Renal cortex interstitium (tissue), 11 donors: ENCODE results near the gene LRIG1. TPM values are rescaled to one million over a fixed set of nuclear protein-coding genes. Genes with fewer than 3 reads are reported as not detected.

Source experiments
- DNase-seq, 11 donors: peaks; one replicate each; pipeline ENCODE4 v3.0.0-alpha.2; 2013; ENCODE audit warnings: low read depth in 9 of 11, low spot score in 4 of 11; ENCODE audit errors: extremely low read depth in 1 of 11
- polyA plus RNA-seq, 3 donors: library from polyadenylated mRNA; unstranded; fragments of 120-200 nt; gene quantifications; one replicate each; pipeline ENCODE4 v1.2.1, GENCODE V29; 2013; ENCODE audit not compliant: insufficient read length in 3 of 3

The LRIG1 gene
- polyA plus RNA-seq, 3 donors: 22.2 to 24.3 (median 23.7) TPM

- DNase-seq: no peak
Measured at GRCh38 chr3:66383998-66384745, 116.7 kb downstream of the LRIG1 start.

- DNase-seq: no peak
Measured at GRCh38 chr3:66383023-66383422, 117.8 kb downstream of the LRIG1 start.

GRCh38 chr3:66382142-66382541 is 118.7 kb downstream of the LRIG1 start:
- no peak for DNase-seq

GRCh38 chr3:66381626-66382025 is 119.2 kb downstream of the LRIG1 start:
- no peak for DNase-seq

GRCh38 chr3:66380200-66380932 is 120.5 kb downstream of the LRIG1 start:
- DNase-seq: no peak

- DNase-seq: no peak
Measured at GRCh38 chr3:66379565-66379964, 121.3 kb downstream of the LRIG1 start.

GRCh38 chr3:66378256-66378655 is 122.6 kb downstream of the LRIG1 start:
- DNase-seq: no peak

GRCh38 chr3:66377800-66378199 is 123.0 kb downstream of the LRIG1 start:
- DNase-seq: no peak

- no peak for DNase-seq
Measured at GRCh38 chr3:66376568-66376967, 124.3 kb downstream of the LRIG1 start.

GRCh38 chr3:66372681-66373350 is 128.0 kb downstream of the LRIG1 start:
- no peak for DNase-seq

- DNase-seq: no peak
Measured at GRCh38 chr3:66371432-66371831, 129.4 kb downstream of the LRIG1 start.

- no peak for DNase-seq
Measured at GRCh38 chr3:66370179-66370578, 130.6 kb downstream of the LRIG1 start.

- DNase-seq: no peak
Measured at GRCh38 chr3:66367979-66368378, 132.8 kb downstream of the LRIG1 start.

GRCh38 chr3:66366747-66367146 is 134.1 kb downstream of the LRIG1 start:
- no peak for DNase-seq

- DNase-seq: no peak
Measured at GRCh38 chr3:66365080-66365479, 135.7 kb downstream of the LRIG1 start.

GRCh38 chr3:66363148-66363547 is 137.7 kb downstream of the LRIG1 start:
- DNase-seq: peak in 2 of 11 donors; percentile 26 to 27

- no peak for DNase-seq
Measured at GRCh38 chr3:66362541-66362941, 138.3 kb downstream of the LRIG1 start.

GRCh38 chr3:66361356-66361755 is 139.5 kb downstream of the LRIG1 start:
- no peak for DNase-seq

GRCh38 chr3:66355997-66356396 is 144.8 kb downstream of the LRIG1 start:
- no peak for DNase-seq

GRCh38 chr3:66355394-66355793 is 145.4 kb downstream of the LRIG1 start:
- DNase-seq: no peak
